ENCODE data around the gene RHBG. TPM values are rescaled to one million over a fixed set of nuclear protein-coding genes. Genes with fewer than 3 reads are reported as not detected.

The RHBG gene
- total RNA-seq, 1 experiment from 2014 or later = 5.7 TPM

DNA sequence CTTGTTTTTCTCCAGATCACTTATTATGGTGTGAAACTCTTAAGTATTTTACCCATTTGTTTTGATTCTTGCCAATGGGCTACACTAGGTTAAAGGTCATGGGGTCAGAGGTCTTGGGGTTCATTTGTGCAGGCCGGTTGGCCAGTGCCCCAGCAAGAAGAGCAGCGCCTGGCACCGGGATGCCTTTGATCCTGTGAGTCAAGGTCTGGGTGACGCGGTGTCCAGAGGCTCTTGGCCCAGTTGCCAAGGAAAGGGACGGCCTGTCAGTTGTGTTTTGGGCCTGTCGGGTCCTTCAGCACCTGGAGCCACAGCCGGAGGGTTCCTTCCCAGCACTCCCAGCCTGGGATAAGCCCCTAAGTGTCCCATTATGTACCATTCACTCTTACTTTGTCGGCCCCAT lies 25.1 kb downstream of the RHBG start:
- H3K4me1 ChIP-seq (ENCODE audit: control insufficient read depth in 1 of 2, insufficient read depth in 2 of 2, low read length in 2 of 2) = peaks cover 10 to 45% of the 10 kb centered on the region in 2 experiments
- no TSS peak for BruUV-seq (replicated peaks)
- no peak overlapping the region for H3K4me3 ChIP-seq (replicated peaks in 1 of 2; ENCODE audit: low read depth in 1 of 2, low read length in 2 of 2)
- intact Hi-C loops (cut with micrococcal nuclease) = no loop called here
- H3K9ac ChIP-seq (ENCODE audit: low read length) = no peak overlapping the region
- no peaks in the 10 kb centered on the region for H3K27me3 ChIP-seq (ENCODE audit: insufficient read depth, low read length)
- DNase-seq (ENCODE audit: low read depth, low spot score) (no peak), ATAC-seq (no peak)
- H4K20me1 ChIP-seq (ENCODE audit: insufficient read depth) = no peaks in the 10 kb centered on the region
- H2AFZ ChIP-seq (ENCODE audit: low read depth, low read length, poor library complexity, severe bottlenecking) = no peak overlapping the region
- H3K27ac ChIP-seq (ENCODE audit: low read depth, low read length) = no peak overlapping the region
- H3K9me3 ChIP-seq (ENCODE audit: control insufficient read depth in 1 of 2, insufficient read depth in 1 of 2, low read depth in 1 of 2, low read length in 2 of 2) = no peaks in the 10 kb centered on the region
- TF ChIP-seq EGR1 (IDR thresholded peaks at IDR 0.05; ENCODE audit: low read depth) (no peak), EZH2phosphoT487 (IDR thresholded peaks at IDR 0.05; ENCODE audit: borderline replicate concordance) (no peak), YY1 (IDR thresholded peaks at IDR 0.05; ENCODE audit: extremely low read depth, insufficient replicate concordance, low read depth, low read length) (no peak), FOSL1 (IDR thresholded peaks at IDR 0.05; ENCODE audit: low read depth) (no peak), CBX3 (IDR thresholded peaks at IDR 0.05; ENCODE audit: low read depth) (no peak), EZH2 (IDR thresholded peaks at IDR 0.05) (no peak), TCF7L2 (IDR thresholded peaks at IDR 0.05; ENCODE audit: borderline replicate concordance, extremely low read depth, insufficient read depth, insufficient read length) (no peak)
- TF ChIP-seq, protein P1, sequence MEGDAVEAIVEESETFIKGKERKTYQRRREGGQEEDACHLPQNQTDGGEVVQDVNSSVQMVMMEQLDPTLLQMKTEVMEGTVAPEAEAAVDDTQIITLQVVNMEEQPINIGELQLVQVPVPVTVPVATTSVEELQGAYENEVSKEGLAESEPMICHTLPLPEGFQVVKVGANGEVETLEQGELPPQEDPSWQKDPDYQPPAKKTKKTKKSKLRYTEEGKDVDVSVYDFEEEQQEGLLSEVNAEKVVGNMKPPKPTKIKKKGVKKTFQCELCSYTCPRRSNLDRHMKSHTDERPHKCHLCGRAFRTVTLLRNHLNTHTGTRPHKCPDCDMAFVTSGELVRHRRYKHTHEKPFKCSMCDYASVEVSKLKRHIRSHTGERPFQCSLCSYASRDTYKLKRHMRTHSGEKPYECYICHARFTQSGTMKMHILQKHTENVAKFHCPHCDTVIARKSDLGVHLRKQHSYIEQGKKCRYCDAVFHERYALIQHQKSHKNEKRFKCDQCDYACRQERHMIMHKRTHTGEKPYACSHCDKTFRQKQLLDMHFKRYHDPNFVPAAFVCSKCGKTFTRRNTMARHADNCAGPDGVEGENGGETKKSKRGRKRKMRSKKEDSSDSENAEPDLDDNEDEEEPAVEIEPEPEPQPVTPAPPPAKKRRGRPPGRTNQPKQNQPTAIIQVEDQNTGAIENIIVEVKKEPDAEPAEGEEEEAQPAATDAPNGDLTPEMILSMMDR (IDR thresholded peaks at IDR 0.05 in 2 of 3, conservative IDR thresholded peaks at IDR 0.05 in 1 of 3; ENCODE audit: borderline replicate concordance in 1 of 3, insufficient read depth in 1 of 3, low read depth in 2 of 3, low read length in 2 of 3) = no peak
- TF ChIP-seq, protein P2, sequence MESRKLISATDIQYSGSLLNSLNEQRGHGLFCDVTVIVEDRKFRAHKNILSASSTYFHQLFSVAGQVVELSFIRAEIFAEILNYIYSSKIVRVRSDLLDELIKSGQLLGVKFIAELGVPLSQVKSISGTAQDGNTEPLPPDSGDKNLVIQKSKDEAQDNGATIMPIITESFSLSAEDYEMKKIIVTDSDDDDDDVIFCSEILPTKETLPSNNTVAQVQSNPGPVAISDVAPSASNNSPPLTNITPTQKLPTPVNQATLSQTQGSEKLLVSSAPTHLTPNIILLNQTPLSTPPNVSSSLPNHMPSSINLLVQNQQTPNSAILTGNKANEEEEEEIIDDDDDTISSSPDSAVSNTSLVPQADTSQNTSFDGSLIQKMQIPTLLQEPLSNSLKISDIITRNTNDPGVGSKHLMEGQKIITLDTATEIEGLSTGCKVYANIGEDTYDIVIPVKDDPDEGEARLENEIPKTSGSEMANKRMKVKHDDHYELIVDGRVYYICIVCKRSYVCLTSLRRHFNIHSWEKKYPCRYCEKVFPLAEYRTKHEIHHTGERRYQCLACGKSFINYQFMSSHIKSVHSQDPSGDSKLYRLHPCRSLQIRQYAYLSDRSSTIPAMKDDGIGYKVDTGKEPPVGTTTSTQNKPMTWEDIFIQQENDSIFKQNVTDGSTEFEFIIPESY (IDR thresholded peaks at IDR 0.05; ENCODE audit: extremely low read depth, insufficient replicate concordance, low read length) = no peak
- TF ChIP-seq, protein P3, sequence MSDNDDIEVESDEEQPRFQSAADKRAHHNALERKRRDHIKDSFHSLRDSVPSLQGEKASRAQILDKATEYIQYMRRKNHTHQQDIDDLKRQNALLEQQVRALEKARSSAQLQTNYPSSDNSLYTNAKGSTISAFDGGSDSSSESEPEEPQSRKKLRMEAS (IDR thresholded peaks at IDR 0.05) = no peak
- no peaks in the 10 kb centered on the region for H3K79me2 ChIP-seq (ENCODE audit: insufficient read depth, low read length)
- H3K9me2 ChIP-seq (ENCODE audit: insufficient read depth) = no peaks in the 10 kb centered on the region
- H3K36me3 ChIP-seq (ENCODE audit: control insufficient read depth in 1 of 2, insufficient read depth in 2 of 2, low read length in 2 of 2) = no peaks in the 10 kb centered on the region
- H3K4me2 ChIP-seq (ENCODE audit: low read length) = peak overlapping the region; percentile 12; the same call in 1 of the 2 replicates
- RAD21 ChIA-PET (ENCODE audit: low non-redundant PET in 1 of 2, low total read pairs in 2 of 2, uncharacterized antibody in 2 of 2, unreplicated experiment in 2 of 2) = no interaction called here
- POLR2A ChIA-PET = no interaction called here
- CTCF ChIA-PET = interaction anchor here (1.0 to 3.0 kb wide), 3 partner anchors 8 to 52 kb away, joined by 3 to 21 read pairs (median 4); no protein-coding TSS in a partner anchor
